Neutrophil (primary cell): ENCODE measurements around the gene HSPB6.

Source experiments
- H3K27ac ChIP-seq: fragments of 200-600 bp; sonication (generic); 2 replicates; pipeline ENCODE4 v1.5.1; 2016; ENCODE audit warnings: mild to moderate bottlenecking, moderate library complexity
- H3K27me3 ChIP-seq: fragments of 200-600 bp; sonication (generic); 2 replicates; pipeline ENCODE4 v1.6.0; 2016; ENCODE audit warnings: mild to moderate bottlenecking
- H3K36me3 ChIP-seq: fragments of 200-600 bp; sonication (generic); 2 replicates; pipeline ENCODE4 v1.5.1; 2017
- H3K4me1 ChIP-seq, 2 experiments: fragments of 200-600 bp in 1 of 2; sonication (generic) in 1 of 2; 1 replicate in 1 of 2; 2 replicates in 1 of 2; pipeline versions ENCODE4 v1.5.1 to v1.6.1; 2013 to 2016; ENCODE audit warnings: low read depth in 1 of 2, low read length in 1 of 2, mild to moderate bottlenecking in 1 of 2, moderate library complexity in 1 of 2; ENCODE audit not compliant: control insufficient read depth in 1 of 2, insufficient read depth in 1 of 2
- H3K4me3 ChIP-seq, 2 experiments: fragments of 200-600 bp in 1 of 2; sonication (generic) in 1 of 2; 1 replicate in 1 of 2; 2 replicates in 1 of 2; pipeline ENCODE4 v1.5.1; 2013 to 2016; ENCODE audit warnings: low read depth in 1 of 2, low read length in 1 of 2, mild to moderate bottlenecking in 1 of 2, moderate library complexity in 1 of 2
- H3K9me3 ChIP-seq: fragments of 200-600 bp; sonication (generic); 2 replicates; pipeline ENCODE4 v1.5.1; 2016
- TF ChIP-seq, protein P1 (sequence below): fragments of 200-600 bp; sonication (generic); IDR thresholded peaks from 2 replicates; pipeline ENCODE4 v1.5.1; 2016; ENCODE audit warnings: antibody characterized with exemption

Gene HSPB6

DNA sequence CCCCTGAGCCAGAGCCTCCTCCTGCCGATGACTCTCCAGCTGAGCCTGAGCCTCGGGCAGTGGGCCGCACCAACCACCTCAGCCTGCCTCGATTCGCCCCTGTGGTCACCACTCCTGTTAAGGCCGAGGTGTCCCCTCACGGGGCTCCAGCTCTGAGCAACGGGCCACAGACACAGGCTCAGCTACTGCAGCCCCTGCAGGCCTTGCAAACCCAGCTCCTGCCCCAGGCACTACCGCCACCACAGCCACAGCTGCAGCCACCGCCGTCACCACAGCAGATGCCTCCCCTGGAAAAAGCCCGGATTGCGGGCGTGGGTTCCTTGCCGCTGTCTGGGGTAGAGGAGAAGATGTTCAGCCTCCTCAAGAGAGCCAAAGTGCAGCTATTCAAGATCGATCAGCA lies 35.5 kb downstream of the HSPB6 start:
- TF ChIP-seq, protein P1, sequence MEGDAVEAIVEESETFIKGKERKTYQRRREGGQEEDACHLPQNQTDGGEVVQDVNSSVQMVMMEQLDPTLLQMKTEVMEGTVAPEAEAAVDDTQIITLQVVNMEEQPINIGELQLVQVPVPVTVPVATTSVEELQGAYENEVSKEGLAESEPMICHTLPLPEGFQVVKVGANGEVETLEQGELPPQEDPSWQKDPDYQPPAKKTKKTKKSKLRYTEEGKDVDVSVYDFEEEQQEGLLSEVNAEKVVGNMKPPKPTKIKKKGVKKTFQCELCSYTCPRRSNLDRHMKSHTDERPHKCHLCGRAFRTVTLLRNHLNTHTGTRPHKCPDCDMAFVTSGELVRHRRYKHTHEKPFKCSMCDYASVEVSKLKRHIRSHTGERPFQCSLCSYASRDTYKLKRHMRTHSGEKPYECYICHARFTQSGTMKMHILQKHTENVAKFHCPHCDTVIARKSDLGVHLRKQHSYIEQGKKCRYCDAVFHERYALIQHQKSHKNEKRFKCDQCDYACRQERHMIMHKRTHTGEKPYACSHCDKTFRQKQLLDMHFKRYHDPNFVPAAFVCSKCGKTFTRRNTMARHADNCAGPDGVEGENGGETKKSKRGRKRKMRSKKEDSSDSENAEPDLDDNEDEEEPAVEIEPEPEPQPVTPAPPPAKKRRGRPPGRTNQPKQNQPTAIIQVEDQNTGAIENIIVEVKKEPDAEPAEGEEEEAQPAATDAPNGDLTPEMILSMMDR, result no peak
- peaks cover 69% of the 10 kb centered on the region for H3K36me3 ChIP-seq
- no peaks in the 10 kb centered on the region for H3K9me3 ChIP-seq
- H3K4me3 ChIP-seq, result no peak overlapping the region
- peaks cover 19 to 23% of the 10 kb centered on the region in 2 experiments for H3K4me1 ChIP-seq
- no peak overlapping the region for H3K27ac ChIP-seq
- no peaks in the 10 kb centered on the region for H3K27me3 ChIP-seq

DNA sequence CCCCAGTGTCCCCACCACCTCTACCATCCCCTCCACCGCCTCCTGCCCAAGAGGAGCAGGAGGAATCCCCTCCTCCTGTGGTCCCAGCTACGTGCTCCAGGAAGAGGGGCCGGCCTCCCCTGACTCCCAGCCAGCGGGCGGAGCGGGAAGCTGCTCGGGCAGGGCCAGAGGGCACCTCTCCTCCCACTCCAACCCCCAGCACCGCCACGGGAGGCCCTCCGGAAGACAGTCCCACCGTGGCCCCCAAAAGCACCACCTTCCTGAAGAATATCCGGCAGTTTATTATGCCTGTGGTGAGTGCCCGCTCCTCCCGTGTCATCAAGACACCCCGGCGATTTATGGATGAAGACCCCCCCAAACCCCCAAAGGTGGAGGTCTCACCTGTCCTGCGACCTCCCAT lies 36.2 kb downstream of the HSPB6 start:
- Histone ChIP-seq H3K4me1 (peaks cover 26 to 30% of the 10 kb centered on the region in 2 experiments), H3K27ac (no peak overlapping the region), H3K27me3 (no peaks in the 10 kb centered on the region), H3K36me3 (peaks cover 62% of the 10 kb centered on the region), H3K4me3 (no peak overlapping the region), H3K9me3 (no peaks in the 10 kb centered on the region)
- TF ChIP-seq, protein P1, result no peak

DNA sequence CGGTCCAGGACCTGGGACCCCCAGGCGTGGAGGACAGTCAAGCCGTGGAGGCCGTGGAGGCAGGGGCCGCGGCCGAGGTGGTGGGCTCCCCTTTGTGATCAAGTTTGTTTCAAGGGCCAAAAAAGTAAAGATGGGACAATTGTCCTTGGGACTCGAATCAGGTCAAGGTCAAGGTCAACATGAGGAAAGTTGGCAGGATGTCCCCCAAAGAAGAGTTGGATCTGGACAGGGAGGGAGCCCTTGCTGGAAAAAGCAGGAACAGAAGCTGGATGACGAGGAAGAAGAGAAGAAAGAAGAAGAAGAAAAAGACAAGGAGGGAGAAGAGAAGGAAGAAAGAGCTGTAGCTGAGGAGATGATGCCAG lies 36.7 kb downstream of the HSPB6 start:
- Histone ChIP-seq H3K36me3 (peaks cover 57% of the 10 kb centered on the region), H3K4me1 (peaks cover 29 to 35% of the 10 kb centered on the region in 2 experiments), H3K9me3 (no peaks in the 10 kb centered on the region), H3K4me3 (no peak overlapping the region), H3K27me3 (no peaks in the 10 kb centered on the region), H3K27ac (no peak overlapping the region)
- TF ChIP-seq, protein P1, result no peak

DNA sequence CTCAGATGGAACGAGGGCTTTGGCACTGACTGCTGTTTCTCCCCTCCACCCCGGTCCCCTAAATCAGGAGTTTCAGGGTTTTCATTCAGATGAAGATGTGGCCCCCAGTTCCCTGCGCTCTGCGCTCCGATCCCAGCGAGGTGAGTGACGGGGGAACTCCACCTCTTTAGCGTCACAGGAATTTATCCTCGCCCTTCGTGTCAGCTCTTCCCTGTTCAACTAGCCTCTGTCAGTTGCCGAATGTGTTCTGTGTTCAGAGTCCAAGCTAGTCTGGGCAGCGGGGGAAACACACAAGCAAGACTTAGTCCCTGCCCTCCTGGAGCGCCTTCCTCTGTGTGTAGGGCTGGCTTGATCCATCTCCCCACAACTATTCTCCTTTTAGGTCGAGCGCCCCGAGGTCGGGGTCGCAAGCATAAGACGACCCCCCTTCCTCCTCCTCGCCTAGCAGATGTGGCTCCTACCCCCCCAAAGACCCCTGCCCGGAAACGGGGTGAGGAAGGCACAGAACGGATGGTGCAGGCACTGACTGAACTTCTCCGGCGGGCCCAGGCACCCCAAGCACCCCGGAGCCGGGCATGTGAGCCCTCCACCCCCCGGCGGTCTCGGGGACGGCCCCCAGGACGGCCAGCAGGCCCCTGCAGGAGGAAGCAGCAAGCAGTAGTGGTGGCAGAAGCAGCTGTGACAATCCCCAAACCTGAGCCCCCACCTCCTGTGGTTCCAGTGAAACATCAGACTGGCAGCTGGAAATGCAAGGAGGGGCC lies 37.2 kb downstream of the HSPB6 start:
- H3K36me3 ChIP-seq, result peaks cover 51% of the 10 kb centered on the region
- H3K4me3 ChIP-seq, result peak overlapping the region; percentile 72 to 82
- TF ChIP-seq, protein P1, result no peak
- H3K9me3 ChIP-seq, result no peaks in the 10 kb centered on the region
- H3K4me1 ChIP-seq, result peaks cover 29 to 35% of the 10 kb centered on the region in 2 experiments
- H3K27ac ChIP-seq, result no peak overlapping the region
- no peaks in the 10 kb centered on the region for H3K27me3 ChIP-seq

DNA sequence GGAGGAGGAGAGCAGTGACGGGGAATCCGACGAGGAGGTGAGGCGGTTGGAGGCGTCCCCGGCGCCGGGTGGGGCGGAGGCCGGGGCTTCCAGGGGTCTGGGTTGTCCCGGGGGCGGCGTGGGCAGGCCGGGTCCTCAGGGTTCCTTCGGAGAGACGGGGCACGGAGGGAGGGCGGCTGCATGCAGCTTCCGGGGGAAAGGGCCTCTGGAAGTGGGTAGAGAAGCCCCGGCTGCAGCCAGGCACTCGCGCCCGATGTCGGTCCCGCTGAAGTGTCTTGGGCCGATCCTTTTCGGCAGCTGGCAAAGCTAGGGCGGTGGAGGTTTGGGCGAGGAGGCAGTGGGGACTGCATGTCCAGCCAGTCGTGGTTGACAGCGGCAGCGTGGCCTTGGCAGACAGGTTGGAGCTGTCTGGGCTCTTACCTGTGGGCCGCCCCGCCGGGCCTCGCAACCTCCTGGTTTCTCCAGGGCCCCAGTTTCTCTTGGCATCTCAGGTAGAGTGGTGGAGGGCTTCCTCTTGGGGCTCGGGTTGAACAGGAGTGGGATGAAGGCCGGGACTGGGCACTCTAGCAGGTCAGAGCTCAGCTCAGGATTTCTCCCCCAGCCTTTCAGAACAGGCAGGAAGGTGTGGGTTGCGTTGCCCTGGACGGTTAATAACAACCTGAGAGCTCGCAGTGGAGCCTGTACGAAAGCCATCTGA lies 38.3 kb downstream of the HSPB6 start:
- H3K9me3 ChIP-seq, result no peaks in the 10 kb centered on the region
- H3K4me3 ChIP-seq, result peak overlapping the region; percentile 72 to 82
- peaks cover 29 to 35% of the 10 kb centered on the region in 2 experiments for H3K4me1 ChIP-seq
- peaks cover 40% of the 10 kb centered on the region for H3K36me3 ChIP-seq
- H3K27me3 ChIP-seq, result peaks cover 8% of the 10 kb centered on the region
- TF ChIP-seq, protein P1, result no peak
- peak overlapping the region; percentile 95 for H3K27ac ChIP-seq
